OCI-LY1 (cell line): ENCODE data around the gene COG2.

Source experiments
- EZH2 ChIP-seq: fragments of 200-600 bp; sonication (generic), shearing (Covaris generic); IDR thresholded peaks from 2 replicates; pipeline ENCODE4 v1.8.0; 2017; ENCODE audit warnings: borderline replicate concordance, mixed run types, mild to moderate bottlenecking, antibody characterized with exemption, low read length, moderate library complexity, mixed read lengths
- TF ChIP-seq, protein P1 (sequence below): fragments of 200-600 bp; sonication (generic), shearing (Covaris generic); IDR thresholded peaks from 2 replicates; pipeline ENCODE4 v1.5.1; 2017; ENCODE audit warnings: mild to moderate bottlenecking, antibody characterized with exemption, low read length, moderate library complexity, mixed read lengths

DNA sequence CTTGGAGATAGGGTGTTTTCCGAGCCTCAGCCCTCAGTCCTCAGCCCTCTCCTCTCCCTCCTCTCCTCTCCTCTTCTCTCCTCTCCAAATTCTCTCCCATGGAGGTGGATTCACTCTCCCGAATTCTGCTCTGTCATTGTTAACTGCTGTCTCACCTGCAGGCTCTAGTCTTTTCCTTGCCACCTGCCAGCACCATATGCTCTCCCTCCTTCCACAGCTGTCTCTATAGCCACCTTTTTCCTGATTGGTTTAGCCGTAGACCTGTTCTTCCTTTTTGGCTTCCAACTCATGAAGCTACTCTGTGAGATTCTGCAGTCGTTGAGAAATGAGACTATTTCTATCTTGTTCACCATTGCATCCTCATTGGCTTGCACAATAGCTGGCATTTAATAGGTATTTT is 19.7 kb downstream of the COG2 start:
- TF ChIP-seq, protein P1, sequence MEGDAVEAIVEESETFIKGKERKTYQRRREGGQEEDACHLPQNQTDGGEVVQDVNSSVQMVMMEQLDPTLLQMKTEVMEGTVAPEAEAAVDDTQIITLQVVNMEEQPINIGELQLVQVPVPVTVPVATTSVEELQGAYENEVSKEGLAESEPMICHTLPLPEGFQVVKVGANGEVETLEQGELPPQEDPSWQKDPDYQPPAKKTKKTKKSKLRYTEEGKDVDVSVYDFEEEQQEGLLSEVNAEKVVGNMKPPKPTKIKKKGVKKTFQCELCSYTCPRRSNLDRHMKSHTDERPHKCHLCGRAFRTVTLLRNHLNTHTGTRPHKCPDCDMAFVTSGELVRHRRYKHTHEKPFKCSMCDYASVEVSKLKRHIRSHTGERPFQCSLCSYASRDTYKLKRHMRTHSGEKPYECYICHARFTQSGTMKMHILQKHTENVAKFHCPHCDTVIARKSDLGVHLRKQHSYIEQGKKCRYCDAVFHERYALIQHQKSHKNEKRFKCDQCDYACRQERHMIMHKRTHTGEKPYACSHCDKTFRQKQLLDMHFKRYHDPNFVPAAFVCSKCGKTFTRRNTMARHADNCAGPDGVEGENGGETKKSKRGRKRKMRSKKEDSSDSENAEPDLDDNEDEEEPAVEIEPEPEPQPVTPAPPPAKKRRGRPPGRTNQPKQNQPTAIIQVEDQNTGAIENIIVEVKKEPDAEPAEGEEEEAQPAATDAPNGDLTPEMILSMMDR, result no peak
- no peak for TF ChIP-seq EZH2
